CD4-positive, alpha-beta T cell treated with Interleukin-12 subunit alpha and Interleukin-12 subunit beta, for 1 hour (primary cell): Measurements from ENCODE around the gene PEX12.
"Not testable (repeated sequence)": the region's sequence is repeated elsewhere in the genome, so short reads cannot be mapped to it uniquely, and the experiment has no call there.

Source experiments
- DNase-seq: peaks from one replicate; pipeline ENCODE4 v3.0.0-alpha.2; 2020

PEX12 gene

GRCh38 chr17:35535406-35535805 lies 43.0 kb downstream of the PEX12 start:
- not testable (repeated sequence) for DNase-seq

- DNase-seq, result no peak
Observed at GRCh38 chr17:35534576-35535093, 43.7 kb downstream of the PEX12 start.

GRCh38 chr17:35531160-35531559 lies 47.2 kb downstream of the PEX12 start:
- peak; percentile 43 for DNase-seq

GRCh38 chr17:35529866-35530265 lies 48.5 kb downstream of the PEX12 start:
- DNase-seq, result peak; percentile 42

- not testable (repeated sequence) for DNase-seq
Observed at GRCh38 chr17:35529326-35529725, 49.0 kb downstream of the PEX12 start.
